ENCODE results near the gene NDUFS2.
"Not testable (repeated sequence)": the region's sequence is repeated elsewhere in the genome, so short reads cannot be mapped to it uniquely, and the experiment has no call there.

The NDUFS2 gene

GRCh38 chr1:161255955-161256520 lies 53.9 kb downstream of the NDUFS2 start:
- not testable (repeated sequence) for DNase-seq

- DNase-seq, result not testable (repeated sequence)
Measured at GRCh38 chr1:161257109-161257508, 54.9 kb downstream of the NDUFS2 start.

GRCh38 chr1:161258439-161259344 lies 56.5 kb downstream of the NDUFS2 start, which contains the start of gene PCP4L1:
PCP4L1 (plus strand) TSS chr1:161258745; CDS start chr1:161258975, 230 bp downstream.
- peak; percentile 36 for DNase-seq

- DNase-seq, result no peak
Measured at GRCh38 chr1:161259345-161259702, 57.2 kb downstream of the NDUFS2 start.

- DNase-seq, result no peak
Measured at GRCh38 chr1:161259765-161260164, 57.6 kb downstream of the NDUFS2 start.

GRCh38 chr1:161260376-161261260 lies 58.5 kb downstream of the NDUFS2 start:
- no peak for DNase-seq

GRCh38 chr1:161261261-161262235 lies 59.4 kb downstream of the NDUFS2 start:
- no peak for DNase-seq
